Measurements from ENCODE around the gene ERICH6.
A peak's percentile ranks its signal among the peaks of the same experiment; 100 is the strongest.

Gene ERICH6

GRCh38 chr3:150703756-150704344 lies at the start of gene ERICH6:
Gene ERICH6, minus strand, starts transcription at chr3:150703920. Its CDS starts 22 bp downstream, at chr3:150703898.
- peak; percentile 96 for DNase-seq

- DNase-seq: no peak
These were observed 48.1 kb upstream of the ERICH6 start for GRCh38 chr3:150751781-150752263.

- no peak for DNase-seq
These were observed 45.5 kb upstream of the ERICH6 start for GRCh38 chr3:150749255-150749654.

GRCh38 chr3:150748684-150749047 lies 44.9 kb upstream of the ERICH6 start:
- no peak for DNase-seq

GRCh38 chr3:150747886-150748683 lies 44.4 kb upstream of the ERICH6 start:
- DNase-seq: no peak

GRCh38 chr3:150746791-150747590 lies 43.3 kb upstream of the ERICH6 start:
- DNase-seq: no peak

GRCh38 chr3:150745832-150746231 lies 42.1 kb upstream of the ERICH6 start:
- no peak for DNase-seq

GRCh38 chr3:150744919-150745211 lies 41.1 kb upstream of the ERICH6 start:
- no peak for DNase-seq

GRCh38 chr3:150744041-150744918 lies 40.6 kb upstream of the ERICH6 start:
- DNase-seq: no peak

- no peak for DNase-seq
These were observed 39.8 kb upstream of the ERICH6 start for GRCh38 chr3:150743508-150743907.

- no peak for DNase-seq
These were observed 39.0 kb upstream of the ERICH6 start for GRCh38 chr3:150742679-150743078.

GRCh38 chr3:150742141-150742523 lies 38.4 kb upstream of the ERICH6 start:
- DNase-seq: no peak

GRCh38 chr3:150741497-150742140 lies 37.9 kb upstream of the ERICH6 start:
- no peak for DNase-seq

- no peak for DNase-seq
These were observed 37.2 kb upstream of the ERICH6 start for GRCh38 chr3:150740733-150741496.

- no peak for DNase-seq
These were observed 36.3 kb upstream of the ERICH6 start for GRCh38 chr3:150739877-150740645.

- no peak for DNase-seq
These were observed 35.6 kb upstream of the ERICH6 start for GRCh38 chr3:150739200-150739863.

- DNase-seq: no peak
These were observed 35.0 kb upstream of the ERICH6 start for GRCh38 chr3:150738688-150739087.

GRCh38 chr3:150737874-150738679 lies 34.4 kb upstream of the ERICH6 start:
- no peak for DNase-seq
